ENCODE data around the gene SSH2.

Gene SSH2

DNA sequence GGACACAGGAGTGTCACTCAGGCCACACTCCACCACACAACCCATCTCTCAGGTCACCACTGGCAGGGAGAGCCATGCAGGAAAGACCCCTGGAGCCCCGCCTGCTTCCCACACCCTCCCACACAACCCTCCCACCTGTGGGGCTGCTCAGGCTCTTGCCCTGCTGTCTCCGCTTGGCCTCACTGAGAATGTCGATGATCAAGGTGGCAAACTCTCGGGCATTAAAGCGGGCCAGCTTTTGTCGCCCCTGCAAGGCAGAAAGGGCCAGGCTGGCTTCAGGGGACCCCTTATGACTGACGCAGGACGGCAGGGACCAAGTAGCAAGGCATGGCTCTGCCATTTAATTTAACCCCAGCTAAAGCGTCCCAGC lies 353.0 kb downstream of the SSH2 start:
- ATAC-seq = no peak
- TF ChIP-seq ZFP30 (CRISPR knock-in tag; IDR thresholded peaks at IDR 0.05) (no peak), CSDC2 (CRISPR knock-in tag; IDR thresholded peaks at IDR 0.05) (no peak), RARB (CRISPR knock-in tag; IDR thresholded peaks at IDR 0.05) (no peak), PPARA (CRISPR knock-in tag; IDR thresholded peaks at IDR 0.05; ENCODE audit: borderline replicate concordance) (no peak), ZFP3 (CRISPR knock-in tag; IDR thresholded peaks at IDR 0.05) (no peak), ZNF70 (CRISPR knock-in tag; IDR thresholded peaks at IDR 0.05) (no peak), ESRRG (CRISPR knock-in tag; IDR thresholded peaks at IDR 0.05) (no peak), ISL1 (CRISPR knock-in tag; IDR thresholded peaks at IDR 0.05) (no peak), SNAI2 (CRISPR knock-in tag; IDR thresholded peaks at IDR 0.05) (no peak), GLIS3 (CRISPR knock-in tag; IDR thresholded peaks at IDR 0.05) (no peak), TCF4 (CRISPR knock-in tag; IDR thresholded peaks at IDR 0.05; ENCODE audit: borderline replicate concordance) (no peak), ZC3H10 (CRISPR knock-in tag; IDR thresholded peaks at IDR 0.05) (no peak)
- TF ChIP-seq, protein P1, sequence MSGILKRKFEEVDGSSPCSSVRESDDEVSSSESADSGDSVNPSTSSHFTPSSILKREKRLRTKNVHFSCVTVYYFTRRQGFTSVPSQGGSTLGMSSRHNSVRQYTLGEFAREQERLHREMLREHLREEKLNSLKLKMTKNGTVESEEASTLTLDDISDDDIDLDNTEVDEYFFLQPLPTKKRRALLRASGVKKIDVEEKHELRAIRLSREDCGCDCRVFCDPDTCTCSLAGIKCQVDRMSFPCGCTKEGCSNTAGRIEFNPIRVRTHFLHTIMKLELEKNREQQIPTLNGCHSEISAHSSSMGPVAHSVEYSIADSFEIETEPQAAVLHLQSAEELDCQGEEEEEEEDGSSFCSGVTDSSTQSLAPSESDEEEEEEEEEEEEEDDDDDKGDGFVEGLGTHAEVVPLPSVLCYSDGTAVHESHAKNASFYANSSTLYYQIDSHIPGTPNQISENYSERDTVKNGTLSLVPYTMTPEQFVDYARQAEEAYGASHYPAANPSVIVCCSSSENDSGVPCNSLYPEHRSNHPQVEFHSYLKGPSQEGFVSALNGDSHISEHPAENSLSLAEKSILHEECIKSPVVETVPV (CRISPR knock-in tag; IDR thresholded peaks at IDR 0.05) = no peak
- TF ChIP-seq, protein P2, sequence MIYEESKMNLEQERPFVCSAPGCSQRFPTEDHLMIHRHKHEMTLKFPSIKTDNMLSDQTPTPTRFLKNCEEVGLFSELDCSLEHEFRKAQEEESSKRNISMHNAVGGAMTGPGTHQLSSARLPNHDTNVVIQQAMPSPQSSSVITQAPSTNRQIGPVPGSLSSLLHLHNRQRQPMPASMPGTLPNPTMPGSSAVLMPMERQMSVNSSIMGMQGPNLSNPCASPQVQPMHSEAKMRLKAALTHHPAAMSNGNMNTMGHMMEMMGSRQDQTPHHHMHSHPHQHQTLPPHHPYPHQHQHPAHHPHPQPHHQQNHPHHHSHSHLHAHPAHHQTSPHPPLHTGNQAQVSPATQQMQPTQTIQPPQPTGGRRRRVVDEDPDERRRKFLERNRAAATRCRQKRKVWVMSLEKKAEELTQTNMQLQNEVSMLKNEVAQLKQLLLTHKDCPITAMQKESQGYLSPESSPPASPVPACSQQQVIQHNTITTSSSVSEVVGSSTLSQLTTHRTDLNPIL (CRISPR knock-in tag; IDR thresholded peaks at IDR 0.05; ENCODE audit: low read depth) = no peak
- TF ChIP-seq, protein P3, sequence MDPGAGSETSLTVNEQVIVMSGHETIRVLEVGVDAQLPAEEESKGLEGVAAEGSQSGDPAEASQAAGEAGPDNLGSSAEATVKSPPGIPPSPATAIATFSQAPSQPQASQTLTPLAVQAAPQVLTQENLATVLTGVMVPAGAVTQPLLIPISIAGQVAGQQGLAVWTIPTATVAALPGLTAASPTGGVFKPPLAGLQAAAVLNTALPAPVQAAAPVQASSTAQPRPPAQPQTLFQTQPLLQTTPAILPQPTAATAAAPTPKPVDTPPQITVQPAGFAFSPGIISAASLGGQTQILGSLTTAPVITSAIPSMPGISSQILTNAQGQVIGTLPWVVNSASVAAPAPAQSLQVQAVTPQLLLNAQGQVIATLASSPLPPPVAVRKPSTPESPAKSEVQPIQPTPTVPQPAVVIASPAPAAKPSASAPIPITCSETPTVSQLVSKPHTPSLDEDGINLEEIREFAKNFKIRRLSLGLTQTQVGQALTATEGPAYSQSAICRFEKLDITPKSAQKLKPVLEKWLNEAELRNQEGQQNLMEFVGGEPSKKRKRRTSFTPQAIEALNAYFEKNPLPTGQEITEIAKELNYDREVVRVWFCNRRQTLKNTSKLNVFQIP (CRISPR knock-in tag; IDR thresholded peaks at IDR 0.05; ENCODE audit: borderline replicate concordance, low read depth) = no peak

DNA sequence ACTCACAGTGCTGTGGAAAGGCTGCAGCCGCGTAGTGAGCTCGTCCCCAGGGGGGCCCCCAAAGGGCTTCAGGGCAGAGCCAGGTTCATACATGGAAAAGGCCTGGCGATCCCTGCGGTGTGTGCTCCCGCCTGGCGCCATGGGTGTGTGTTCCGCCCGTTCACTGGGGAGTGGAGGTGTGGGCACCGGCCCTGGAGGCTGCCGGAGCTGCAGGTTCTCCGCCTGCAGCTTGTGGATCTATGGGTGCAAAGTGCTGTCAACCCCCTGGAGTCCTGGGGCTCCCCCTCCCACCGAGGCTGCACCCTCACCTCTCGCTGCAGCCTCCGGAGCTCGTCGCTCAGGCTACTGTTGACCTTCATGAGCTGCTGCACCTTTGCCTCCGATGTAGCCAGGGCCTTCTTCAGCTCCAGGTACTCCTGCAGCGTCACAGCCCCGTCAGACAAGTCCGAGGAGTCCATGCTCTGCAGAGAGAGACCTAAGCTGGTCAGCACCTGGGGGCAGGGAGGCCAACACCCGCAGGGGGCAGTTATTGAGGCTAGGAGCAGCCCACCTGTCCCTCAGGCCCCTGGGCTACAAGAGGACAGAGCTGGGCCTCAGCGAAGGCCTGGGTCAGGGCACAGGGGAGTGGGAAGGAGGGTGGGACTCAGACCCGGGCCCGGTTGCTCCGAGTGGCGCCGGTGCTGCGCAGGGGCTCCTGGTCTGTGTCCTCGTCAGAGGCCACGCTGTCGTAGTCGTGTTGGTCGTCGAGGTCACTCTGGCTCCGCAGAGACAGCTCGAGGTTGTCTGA lies 353.6 kb downstream of the SSH2 start:
- no peak for TF ChIP-seq ZFP30 (CRISPR knock-in tag; IDR thresholded peaks at IDR 0.05)
- TF ChIP-seq, protein P3 (CRISPR knock-in tag; IDR thresholded peaks at IDR 0.05; ENCODE audit: borderline replicate concordance, low read depth) = no peak
- no peak for TF ChIP-seq ISL1 (CRISPR knock-in tag; IDR thresholded peaks at IDR 0.05)
- TF ChIP-seq ZC3H10 (CRISPR knock-in tag; IDR thresholded peaks at IDR 0.05) = no peak
- no peak for TF ChIP-seq ESRRG (CRISPR knock-in tag; IDR thresholded peaks at IDR 0.05)
- TF ChIP-seq ZNF565 (CRISPR knock-in tag; conservative IDR thresholded peaks at IDR 0.05; ENCODE audit: low read depth) = no peak
- TF ChIP-seq, protein P4, sequence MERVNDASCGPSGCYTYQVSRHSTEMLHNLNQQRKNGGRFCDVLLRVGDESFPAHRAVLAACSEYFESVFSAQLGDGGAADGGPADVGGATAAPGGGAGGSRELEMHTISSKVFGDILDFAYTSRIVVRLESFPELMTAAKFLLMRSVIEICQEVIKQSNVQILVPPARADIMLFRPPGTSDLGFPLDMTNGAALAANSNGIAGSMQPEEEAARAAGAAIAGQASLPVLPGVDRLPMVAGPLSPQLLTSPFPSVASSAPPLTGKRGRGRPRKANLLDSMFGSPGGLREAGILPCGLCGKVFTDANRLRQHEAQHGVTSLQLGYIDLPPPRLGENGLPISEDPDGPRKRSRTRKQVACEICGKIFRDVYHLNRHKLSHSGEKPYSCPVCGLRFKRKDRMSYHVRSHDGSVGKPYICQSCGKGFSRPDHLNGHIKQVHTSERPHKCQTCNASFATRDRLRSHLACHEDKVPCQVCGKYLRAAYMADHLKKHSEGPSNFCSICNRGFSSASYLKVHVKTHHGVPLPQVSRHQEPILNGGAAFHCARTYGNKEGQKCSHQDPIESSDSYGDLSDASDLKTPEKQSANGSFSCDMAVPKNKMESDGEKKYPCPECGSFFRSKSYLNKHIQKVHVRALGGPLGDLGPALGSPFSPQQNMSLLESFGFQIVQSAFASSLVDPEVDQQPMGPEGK (CRISPR knock-in tag; IDR thresholded peaks at IDR 0.05; ENCODE audit: borderline replicate concordance) = no peak
- TF ChIP-seq, protein P5, sequence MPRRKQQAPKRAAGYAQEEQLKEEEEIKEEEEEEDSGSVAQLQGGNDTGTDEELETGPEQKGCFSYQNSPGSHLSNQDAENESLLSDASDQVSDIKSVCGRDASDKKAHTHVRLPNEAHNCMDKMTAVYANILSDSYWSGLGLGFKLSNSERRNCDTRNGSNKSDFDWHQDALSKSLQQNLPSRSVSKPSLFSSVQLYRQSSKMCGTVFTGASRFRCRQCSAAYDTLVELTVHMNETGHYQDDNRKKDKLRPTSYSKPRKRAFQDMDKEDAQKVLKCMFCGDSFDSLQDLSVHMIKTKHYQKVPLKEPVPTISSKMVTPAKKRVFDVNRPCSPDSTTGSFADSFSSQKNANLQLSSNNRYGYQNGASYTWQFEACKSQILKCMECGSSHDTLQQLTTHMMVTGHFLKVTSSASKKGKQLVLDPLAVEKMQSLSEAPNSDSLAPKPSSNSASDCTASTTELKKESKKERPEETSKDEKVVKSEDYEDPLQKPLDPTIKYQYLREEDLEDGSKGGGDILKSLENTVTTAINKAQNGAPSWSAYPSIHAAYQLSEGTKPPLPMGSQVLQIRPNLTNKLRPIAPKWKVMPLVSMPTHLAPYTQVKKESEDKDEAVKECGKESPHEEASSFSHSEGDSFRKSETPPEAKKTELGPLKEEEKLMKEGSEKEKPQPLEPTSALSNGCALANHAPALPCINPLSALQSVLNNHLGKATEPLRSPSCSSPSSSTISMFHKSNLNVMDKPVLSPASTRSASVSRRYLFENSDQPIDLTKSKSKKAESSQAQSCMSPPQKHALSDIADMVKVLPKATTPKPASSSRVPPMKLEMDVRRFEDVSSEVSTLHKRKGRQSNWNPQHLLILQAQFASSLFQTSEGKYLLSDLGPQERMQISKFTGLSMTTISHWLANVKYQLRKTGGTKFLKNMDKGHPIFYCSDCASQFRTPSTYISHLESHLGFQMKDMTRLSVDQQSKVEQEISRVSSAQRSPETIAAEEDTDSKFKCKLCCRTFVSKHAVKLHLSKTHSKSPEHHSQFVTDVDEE (CRISPR knock-in tag; IDR thresholded peaks at IDR 0.05) = no peak
- TF ChIP-seq CSDC2 (CRISPR knock-in tag; IDR thresholded peaks at IDR 0.05) = no peak
- TF ChIP-seq ZNF8 (CRISPR knock-in tag; IDR thresholded peaks at IDR 0.05) = no peak
- no peak for ATAC-seq
